Loucy (cell line): ENCODE data around the gene MOB3B.

Source experiments
- CTCF ChIP-seq: fragments of 200-600 bp; sonication (generic); conservative IDR thresholded peaks from 2 replicates; pipeline ENCODE4 v1.5.1; 2014; ENCODE audit warnings: mild to moderate bottlenecking, antibody characterized with exemption, low read length
- EZH2phosphoT487 ChIP-seq: fragments of 200-600 bp; IDR thresholded peaks from 2 replicates; pipeline ENCODE4 v1.6.1; 2018; ENCODE audit warnings: antibody characterized with exemption, mild to moderate bottlenecking, moderate library complexity, borderline replicate concordance

- TF ChIP-seq CTCF (no peak), EZH2phosphoT487 (no peak)
Observed at GRCh38 chr9:27519466-27520465, 9.8 kb downstream of the MOB3B start.
